Adrenal gland (tissue), 12 donors: ENCODE measurements around the gene TECR. TPM values are rescaled to one million over a fixed set of nuclear protein-coding genes. Genes with fewer than 3 reads are reported as not detected.

ENCODE experiments used
- DNase-seq, 7 donors: peaks; one replicate each; pipeline ENCODE4 v3.0.0-alpha.2; 2019 to 2020
- H3K27ac ChIP-seq, 5 donors: fragments of 200-600 bp; sonication (generic) in 4 of 5; 1 replicate in 3 of 5; 2 replicates in 2 of 5; pipeline versions ENCODE4 v1.5.1 to v1.8.0; 2016 to 2020; ENCODE audit warnings: mild to moderate bottlenecking in 1 of 5
- H3K27me3 ChIP-seq: fragments of 200-600 bp; 2 replicates; pipeline ENCODE4 v1.8.0; 2021
- H3K36me3 ChIP-seq, 2 donors: fragments of 200-600 bp; replicated peaks in 1 of 2; 1 replicate in 1 of 2; 2 replicates in 1 of 2; pipeline versions ENCODE4 v1.5.1 to v1.8.0; 2018 to 2022
- H3K4me1 ChIP-seq, 2 donors: fragments of 200-600 bp; replicated peaks in 1 of 2; 1 replicate in 1 of 2; 2 replicates in 1 of 2; pipeline versions ENCODE4 v1.5.1 to v1.8.0; 2018 to 2021
- H3K4me3 ChIP-seq, 4 donors: fragments of 200-600 bp; sonication (generic) in 3 of 4; one replicate each; pipeline ENCODE4 v1.5.1; 2016 to 2018
- H3K9me3 ChIP-seq, 3 donors: fragments of 200-600 bp; sonication (generic) in 1 of 3; replicated peaks in 1 of 3; 1 replicate in 2 of 3; 2 replicates in 1 of 3; pipeline versions ENCODE4 v1.5.1 to v1.8.0; 2016 to 2021
- CTCF ChIP-seq, 6 experiments: fragments of 450-650 bp in 4 of 6; fragments of 200-600 bp in 2 of 6; sonication (generic) in 1 of 6; IDR thresholded peaks; 1 replicate in 5 of 6; 2 replicates in 1 of 6; pipeline versions ENCODE4 v1.5.1 to v1.8.0; 2016 to 2021; ENCODE audit warnings: antibody characterized with exemption in 6 of 6, mild to moderate bottlenecking in 2 of 6, moderate library complexity in 1 of 6
- POLR2A ChIP-seq, 2 donors: fragments of 450-650 bp; IDR thresholded peaks; one replicate each; pipeline ENCODE4 v1.6.1; 2017; ENCODE audit warnings: antibody characterized with exemption in 2 of 2, mild to moderate bottlenecking in 2 of 2, moderate library complexity in 1 of 2
- whole genome bisulfite sequencing, 4 donors: extraction: QIAGEN DNeasy Blood & Tissue Kit in 2 of 4; methylation state at CpG; one replicate each; pipeline versions ENCODE4 v1.1.5 to v1.1.7; 2013 to 2017; 5-methylcytosine and 5-hydroxymethylcytosine counted together
- intact Hi-C, 2 donors: fragments of 100-400 bp; cut with DNase I; formaldehyde crosslinking; loops; one replicate each; pipeline versions ENCODE4 v1.14.1 to v1.15.0; 2022 to 2023
- polyA plus RNA-seq, 3 donors: library from polyadenylated mRNA; stranded (reverse); fragments of 200-250 nt in 2 of 3; fragments of 350-450 nt in 1 of 3; fragmentation: Illumina TruSeq in 1 of 3; extraction: RNeasy Lipid Tissue Mini Kit (QIAGEN cat#74804) in 1 of 3; gene quantifications; one replicate each; pipeline ENCODE4 v1.2.3, GENCODE V29; 2013 to 2014
- total RNA-seq, 9 donors: library from RNA; depleted of rRNA in 4 of 9; stranded (reverse); fragments of >200 nt in 4 of 9; fragments of 120-200 nt in 1 of 9; fragmentation: NEBNext Ultra II Directional in 1 of 9; extraction: Animal tissue kit (Norgen Biotek cat#: 25700) in 1 of 9; gene quantifications; one replicate each; pipeline versions ENCODE4 v1.1.0 to v1.2.4, GENCODE V29; 2013 to 2023
- donor health status: healthy with polysubstance abuse.
- donor health status: Bipolar disorder and iron deficiency.
- donor health status: DM: yes; HTN: yes; CAD: no.
- donor health status: DM: no; HTN: no; CAD: no.
- donor health status: DM: no; HTN: no; CAD: no.
- donor health status: DM: yes; HTN: yes; CAD: no.

The TECR gene
- total and polyA plus RNA-seq, 12 donors = 108 to 610 (median 219) TPM

- no peak for DNase-seq
- no peaks in the 10 kb centered on the region for H3K27me3 ChIP-seq
- H3K27ac ChIP-seq = no peak overlapping the region
- 82 to 86% (median 84%) methylated on average over 9 to 23 of the region's 23 CpGs for WGBS, 4 donors
- intact Hi-C loops = no loop called here
- peaks cover 20 to 49% of the 10 kb centered on the region in 2 donors for H3K4me1 ChIP-seq
- no peak overlapping the region for H3K4me3 ChIP-seq
- TF ChIP-seq CTCF (IDR thresholded peaks at IDR 0.05) (no peak), POLR2A (IDR thresholded peaks at IDR 0.05) (no peak)
- H3K9me3 ChIP-seq = no peaks in the 10 kb centered on the region
- no peaks in the 10 kb centered on the region for H3K36me3 ChIP-seq
Observed at GRCh38 chr19:14558370-14559066, 29.1 kb downstream of the TECR start.

- no peak overlapping the region for H3K4me3 ChIP-seq
- WGBS, 4 donors = 51 to 58% (median 56%) methylated on average over 12 to 28 of the region's 28 CpGs
- peaks cover 20 to 42% of the 10 kb centered on the region in 2 donors for H3K4me1 ChIP-seq
- peak in 3 of 7 donors; percentile 59 to 64 (median 61) for DNase-seq
- H3K27ac ChIP-seq = peak overlapping the region; percentile 18 to 88 (median 74)
- H3K36me3 ChIP-seq = peaks cover 0 to 5% of the 10 kb centered on the region in 2 donors
- H3K27me3 ChIP-seq = no peaks in the 10 kb centered on the region
- no peaks in the 10 kb centered on the region for H3K9me3 ChIP-seq
- intact Hi-C loops = loop anchor here in 1 of 2 donors (10.0 kb wide), 1 partner anchor 125 kb away; no protein-coding TSS in a partner anchor
- TF ChIP-seq CTCF (IDR thresholded peaks at IDR 0.05) = no peak
Observed at GRCh38 chr19:14559916-14560775, 30.8 kb downstream of the TECR start.

- H3K4me3 ChIP-seq = no peak overlapping the region
- H3K9me3 ChIP-seq = no peaks in the 10 kb centered on the region
- H3K27ac ChIP-seq = peak overlapping the region; percentile 18 to 88 (median 74)
- H3K27me3 ChIP-seq = no peaks in the 10 kb centered on the region
- intact Hi-C loops = loop anchor here in 1 of 2 donors (10.0 kb wide), 1 partner anchor 124 kb away; no protein-coding TSS in a partner anchor
- no peak for TF ChIP-seq POLR2A (IDR thresholded peaks at IDR 0.05)
- no peak for TF ChIP-seq CTCF (IDR thresholded peaks at IDR 0.05)
- 79 to 80% (median 80%) methylated on average over 6 of the region's 6 CpGs; no CpG with 5 or more reads in 1 of the 4 donors for WGBS, 4 donors
- H3K4me1 ChIP-seq = peaks cover 20 to 41% of the 10 kb centered on the region in 2 donors
- H3K36me3 ChIP-seq = peaks cover 0 to 11% of the 10 kb centered on the region in 2 donors
- no peak for DNase-seq
Observed at GRCh38 chr19:14560776-14561108, 31.3 kb downstream of the TECR start.

- intact Hi-C loops = loop anchor here in 1 of 2 donors (10.0 kb wide), 1 partner anchor 124 kb away; no protein-coding TSS in a partner anchor
- Histone ChIP-seq H3K27ac (peak overlapping the region; percentile 6 to 88 (median 74)), H3K9me3 (no peaks in the 10 kb centered on the region), H3K4me1 (peaks cover 20 to 36% of the 10 kb centered on the region in 2 donors), H3K27me3 (no peaks in the 10 kb centered on the region), H3K4me3 (no peak overlapping the region), H3K36me3 (peaks cover 0 to 16% of the 10 kb centered on the region in 2 donors)
- TF ChIP-seq CTCF (IDR thresholded peaks at IDR 0.05) (no peak), POLR2A (IDR thresholded peaks at IDR 0.05) (no peak)
- 65 to 100% (median 92%) methylated on average over 3 to 8 of the region's 8 CpGs for WGBS, 4 donors
- DNase-seq = no peak
Observed at GRCh38 chr19:14561249-14561648, 31.9 kb downstream of the TECR start.
